NCI-H526 (cell line): ENCODE measurements around the gene QRFP.

Experiments used
- DNase-seq, 2 experiments: peaks; one replicate each; lab custom pipeline; 2025; lab: John Stamatoyannopoulos, UW

QRFP gene, protein sequence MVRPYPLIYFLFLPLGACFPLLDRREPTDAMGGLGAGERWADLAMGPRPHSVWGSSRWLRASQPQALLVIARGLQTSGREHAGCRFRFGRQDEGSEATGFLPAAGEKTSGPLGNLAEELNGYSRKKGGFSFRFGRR

DNA sequence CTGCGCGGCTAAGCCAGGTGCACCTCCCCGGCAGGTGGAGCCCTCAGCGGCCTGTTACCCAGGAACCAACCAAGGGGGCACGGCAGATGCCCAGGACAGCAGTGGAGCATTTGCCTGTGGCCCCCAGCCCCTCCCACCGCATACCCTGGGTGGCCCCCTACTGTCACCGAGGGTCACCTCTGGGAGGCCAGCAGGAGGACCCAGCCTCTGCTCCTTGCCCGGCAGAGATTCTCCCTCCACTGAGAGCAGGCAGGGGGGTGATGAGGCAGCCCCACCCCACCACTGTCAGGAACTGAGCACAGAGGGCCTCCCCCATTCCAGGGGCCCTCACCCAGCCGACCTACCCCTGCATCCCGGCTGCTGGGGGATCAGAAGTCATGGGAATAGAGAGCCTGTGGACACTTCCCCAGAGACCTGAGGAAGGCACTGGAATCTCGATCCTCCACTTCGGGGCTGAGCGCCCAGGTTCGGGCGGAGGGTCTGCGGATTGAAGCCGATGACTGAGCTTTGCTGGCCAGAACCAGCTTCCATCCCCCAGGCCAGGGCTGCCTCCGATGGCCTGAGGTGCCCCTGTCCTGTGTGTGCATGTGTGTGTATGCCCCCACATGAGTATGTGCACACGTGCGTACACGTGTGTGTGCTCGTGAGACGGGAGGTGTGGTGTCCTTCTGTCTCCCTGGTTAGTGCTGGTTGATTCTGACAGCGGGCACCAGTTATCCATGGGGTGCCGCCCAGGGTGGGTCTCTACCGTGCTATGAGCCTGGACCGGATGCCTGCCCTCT lies at the start of gene QRFP:
Gene QRFP (minus strand): TSS at position 580 of the 782 bp plus-strand sequence. CDS start 2,974 bp downstream, outside the sequence.
- peak in 1 of 2 experiments; percentile 46 for DNase-seq

DNA sequence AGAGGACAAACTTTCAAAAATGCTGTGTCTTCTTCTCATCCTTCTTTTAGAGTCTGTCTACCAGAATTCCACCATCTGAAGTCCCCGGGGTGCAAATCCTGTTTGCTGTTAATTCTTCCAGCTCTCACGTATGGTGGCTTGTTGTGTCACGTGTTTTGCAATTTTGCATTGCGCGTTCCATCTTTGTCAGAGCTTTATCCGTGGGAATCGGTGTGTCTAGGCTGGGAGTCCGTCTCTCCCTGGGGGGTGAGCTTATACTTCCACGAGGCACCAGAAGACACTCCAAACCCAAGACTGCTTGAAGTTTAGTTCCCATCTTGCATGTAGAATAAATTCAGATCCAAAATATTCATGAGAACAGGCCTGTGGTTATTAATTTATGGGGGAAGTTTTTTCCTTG lies 48.6 kb upstream of the QRFP start:
- DNase-seq: no peak

DNA sequence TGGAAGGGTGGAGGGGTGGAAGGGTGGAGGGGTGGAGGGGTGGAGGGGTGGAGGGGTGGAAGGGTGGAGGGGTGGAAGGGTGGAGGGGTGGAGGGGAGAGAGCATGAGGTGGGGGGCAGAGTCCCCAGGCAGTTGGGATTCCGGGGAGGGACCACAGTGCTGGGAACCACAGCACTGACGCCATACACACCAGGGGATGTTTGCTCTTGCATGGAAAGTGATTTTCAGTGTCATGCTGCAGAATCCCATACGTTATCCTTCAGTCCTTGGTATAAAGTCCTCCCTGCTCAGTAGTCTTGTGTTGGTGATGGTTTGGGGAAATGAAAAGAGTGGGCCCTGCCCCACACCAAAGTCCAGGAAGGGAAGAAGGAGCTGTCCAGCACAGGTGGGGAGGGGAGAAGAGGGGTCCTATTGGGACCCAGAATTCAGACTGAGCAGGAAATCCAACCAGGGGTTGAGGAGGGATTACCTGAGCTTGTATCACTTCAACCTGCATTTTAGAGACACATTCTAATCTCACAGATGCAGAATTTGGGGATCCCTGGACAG lies 48.0 kb upstream of the QRFP start:
- DNase-seq: no peak

DNA sequence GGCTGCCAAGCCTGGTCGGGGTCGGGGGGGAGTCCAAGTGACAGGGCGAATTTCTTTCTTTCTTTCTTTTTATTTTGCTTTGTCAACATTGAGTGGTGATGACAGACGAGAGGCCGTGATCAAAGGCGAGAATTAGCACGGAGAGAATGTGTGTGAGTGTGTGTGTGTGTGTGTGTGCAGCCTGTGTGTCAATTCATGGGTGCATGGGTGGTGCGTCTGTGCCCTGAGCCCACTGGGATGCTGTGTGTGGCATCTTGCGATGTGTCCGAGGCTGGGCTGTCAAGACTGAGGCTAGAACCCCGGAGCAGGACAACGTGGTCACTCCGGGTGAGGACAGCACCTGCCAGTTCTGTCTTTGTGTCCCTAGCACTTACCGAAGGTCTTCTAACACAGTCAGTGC lies 47.2 kb upstream of the QRFP start:
- DNase-seq: no peak

DNA sequence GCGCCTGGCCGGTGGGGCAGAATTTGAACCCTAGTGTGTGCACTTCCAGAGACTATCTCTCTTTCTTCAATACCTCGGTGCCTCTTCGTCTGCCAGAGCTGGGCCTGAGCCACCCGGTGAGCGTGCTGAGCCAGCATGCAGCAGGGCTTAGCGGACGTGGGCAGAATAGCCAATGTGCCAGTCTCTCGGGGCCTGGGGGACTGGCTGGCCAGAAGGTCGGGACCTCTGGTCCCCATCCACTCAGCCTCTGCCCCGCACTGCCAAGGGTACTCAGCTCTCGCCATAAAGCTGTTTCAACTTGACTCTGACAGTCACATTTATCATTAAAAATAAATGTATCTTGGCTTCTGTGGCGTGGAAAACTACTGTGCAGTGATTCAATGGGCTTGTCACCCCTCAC lies 46.6 kb upstream of the QRFP start:
- DNase-seq: no peak

DNA sequence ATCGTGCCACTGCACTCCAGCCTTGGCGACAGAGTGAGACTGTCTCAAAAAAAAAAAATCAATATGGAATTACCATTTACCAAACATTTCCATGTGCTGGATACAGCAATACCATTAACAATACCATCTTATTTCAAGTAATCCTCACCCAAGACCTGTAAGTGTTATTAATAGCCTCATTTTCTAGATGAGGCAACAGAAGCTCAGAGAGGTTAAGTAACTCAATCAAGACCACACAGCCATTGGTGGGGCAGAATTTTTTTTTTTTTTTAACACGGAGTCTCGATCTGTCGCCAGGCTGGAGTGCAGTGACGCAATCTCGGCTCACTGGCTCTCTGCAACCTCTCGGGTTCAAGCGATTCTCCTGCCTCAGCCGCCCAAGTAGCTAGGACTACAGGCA lies 46.1 kb upstream of the QRFP start:
- DNase-seq: no peak

DNA sequence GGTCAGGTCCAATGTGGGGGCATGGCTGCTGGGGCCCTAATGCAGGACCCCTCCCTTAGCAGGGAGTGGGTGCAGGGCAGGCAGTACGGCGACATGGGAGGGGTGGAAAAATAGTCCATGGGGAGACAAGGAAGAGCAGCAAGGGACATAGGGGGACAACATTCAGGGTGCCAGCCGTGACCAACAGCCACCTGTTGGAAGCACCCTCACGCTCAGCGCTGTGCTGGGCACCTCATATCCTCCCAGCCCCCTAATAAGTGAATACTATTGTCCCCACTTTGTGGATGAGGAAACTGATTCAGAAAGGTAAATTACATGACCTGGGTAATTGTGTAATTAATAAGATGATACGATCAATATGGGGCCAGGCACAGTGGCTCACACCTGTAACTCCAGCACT lies 45.5 kb upstream of the QRFP start:
- DNase-seq: no peak

DNA sequence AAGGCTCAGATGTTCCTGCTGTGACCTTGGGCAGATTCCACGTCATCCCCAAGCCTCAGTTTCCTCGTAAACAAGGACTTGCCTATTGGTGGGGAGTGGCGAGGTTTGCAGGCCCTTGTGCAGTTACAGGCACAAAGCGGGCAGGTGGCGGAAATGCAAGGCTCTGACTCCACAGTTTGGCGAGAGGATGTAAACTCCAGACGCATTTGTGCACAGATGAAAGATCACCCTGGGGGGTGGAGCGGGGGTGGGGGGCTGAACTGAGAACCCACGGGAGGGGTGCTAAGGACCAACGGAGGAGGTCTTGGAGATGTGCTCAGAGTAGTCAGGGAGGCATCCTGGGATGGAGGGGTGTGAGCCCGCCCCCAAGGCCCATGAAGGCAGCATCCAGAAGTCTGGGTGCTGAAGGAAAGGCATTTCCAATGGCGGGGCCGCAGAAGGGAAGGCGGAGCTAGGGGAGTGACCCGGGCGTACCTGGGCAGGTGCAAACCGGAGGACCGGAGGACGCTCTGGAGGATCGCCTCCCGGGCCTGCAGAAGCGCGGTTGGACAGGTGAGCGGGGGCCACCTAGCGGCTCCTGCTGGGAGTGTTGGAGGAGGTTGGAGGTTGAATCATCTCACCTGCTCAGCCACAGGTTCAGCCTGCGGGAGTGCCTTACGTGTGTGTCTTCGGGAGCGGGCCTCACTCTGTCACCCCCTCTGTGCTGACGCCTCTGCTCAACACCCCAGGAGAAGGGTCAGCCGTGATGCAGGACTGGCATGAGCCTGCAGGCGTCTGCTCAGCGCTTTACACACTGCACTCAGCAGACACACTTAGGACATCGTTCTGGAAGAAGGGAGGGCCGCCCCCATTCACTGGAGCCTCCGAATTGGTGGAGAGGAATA lies 44.3 kb upstream of the QRFP start:
- DNase-seq: peak; percentile 64 to 91

DNA sequence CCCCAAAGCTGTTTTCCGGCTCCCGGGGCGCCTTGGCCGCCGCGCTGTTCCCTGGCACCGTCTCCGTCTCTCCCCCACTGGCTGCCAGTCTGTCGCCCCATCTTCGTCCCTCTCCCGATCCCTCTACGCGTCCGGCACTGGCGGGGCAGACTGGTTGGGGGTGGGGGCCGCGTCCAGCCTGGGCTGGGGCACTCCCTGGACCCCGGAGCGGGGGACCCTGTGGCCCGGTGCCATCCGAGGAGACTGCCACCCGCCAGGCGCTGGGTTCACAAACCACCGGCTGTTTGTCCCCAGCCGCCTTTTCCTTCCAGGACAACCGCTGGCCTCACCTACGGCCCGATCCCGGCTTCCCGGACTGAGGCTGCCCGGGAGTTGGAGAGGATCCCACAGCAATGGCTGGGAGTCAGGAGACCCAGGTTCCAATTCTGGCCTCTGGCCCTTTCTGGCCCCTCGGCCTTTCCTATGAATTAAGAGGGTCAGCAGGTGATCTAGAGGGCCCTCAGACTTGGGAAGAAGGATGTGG lies 43.5 kb upstream of the QRFP start:
- peak in 1 of 2 experiments; percentile 32 for DNase-seq

DNA sequence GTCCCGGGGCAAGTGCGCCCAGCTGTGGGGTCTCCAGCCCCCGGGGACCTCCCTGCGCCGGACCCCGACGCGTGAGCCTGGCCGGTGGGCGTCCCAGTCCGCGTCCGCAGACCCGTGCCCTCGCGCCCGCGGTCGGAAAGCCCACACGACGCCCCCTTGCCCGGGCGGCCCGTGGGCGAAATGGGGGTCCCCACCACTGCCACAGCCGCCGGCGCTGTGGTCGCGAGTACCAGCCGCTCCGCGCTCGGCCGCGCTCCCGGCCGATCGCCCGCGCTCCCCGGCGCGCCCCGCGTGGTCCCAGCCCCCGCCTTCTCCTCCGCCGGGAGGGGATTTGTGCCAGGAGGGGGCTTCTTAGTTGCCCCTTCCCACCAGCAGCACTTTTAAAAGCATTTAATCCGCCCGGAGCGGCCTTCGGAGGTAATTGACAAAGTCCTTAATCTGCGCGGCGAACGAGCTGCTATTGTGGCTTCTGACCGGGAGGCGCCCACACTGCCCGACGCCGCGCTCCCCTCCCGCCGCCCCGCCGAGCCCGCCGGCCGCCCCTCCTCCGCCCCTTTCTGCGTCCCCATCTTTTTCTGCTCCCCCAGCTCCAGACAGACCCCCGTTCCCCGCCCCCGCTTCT lies 42.9 kb upstream of the QRFP start:
- DNase-seq: peak in 1 of 2 experiments; percentile 15

DNA sequence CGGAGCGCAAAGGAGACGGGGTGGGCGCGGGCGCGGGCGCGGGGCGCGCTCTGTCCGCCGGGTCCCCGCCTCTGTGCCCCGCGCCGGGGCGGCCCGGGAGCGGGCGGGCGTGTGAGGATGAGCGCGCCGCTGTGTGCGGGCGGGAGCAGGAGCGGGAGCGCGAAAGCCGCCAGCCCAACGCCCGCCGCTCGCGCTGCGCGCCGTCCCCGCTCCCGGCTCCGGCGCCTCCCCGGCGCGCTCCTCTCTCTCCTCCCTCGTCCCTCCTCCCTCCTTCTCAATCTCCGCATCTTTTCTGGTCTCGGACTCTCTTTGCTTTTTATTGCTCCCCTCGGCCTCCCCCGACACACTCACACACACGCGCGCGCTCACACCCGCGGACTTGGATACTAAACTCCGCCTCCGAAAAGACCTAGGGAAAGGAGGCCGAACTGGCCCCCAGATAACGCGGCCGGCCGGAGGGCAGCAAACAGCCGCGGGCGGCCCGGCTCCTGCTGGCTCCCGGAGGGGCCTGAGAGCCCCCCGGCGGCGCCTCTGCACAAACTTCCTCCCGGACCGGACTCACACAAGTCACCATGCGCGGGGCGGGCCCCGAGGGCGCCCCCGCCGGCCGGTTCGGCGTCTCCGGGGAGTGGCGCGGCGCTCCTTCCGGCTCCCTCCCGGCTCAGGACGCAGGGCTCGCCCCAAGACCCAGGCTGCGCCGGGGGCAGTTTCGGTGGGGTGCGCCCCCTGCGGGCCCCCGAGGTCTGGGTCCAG lies 42.2 kb upstream of the QRFP start, which contains the start of gene FIBCD1:
Gene FIBCD1 (minus strand): TSS at position 596 of the 753 bp plus-strand sequence. CDS start 640 bp downstream, outside the sequence.
- DNase-seq: peak in 1 of 2 experiments; percentile 31

DNA sequence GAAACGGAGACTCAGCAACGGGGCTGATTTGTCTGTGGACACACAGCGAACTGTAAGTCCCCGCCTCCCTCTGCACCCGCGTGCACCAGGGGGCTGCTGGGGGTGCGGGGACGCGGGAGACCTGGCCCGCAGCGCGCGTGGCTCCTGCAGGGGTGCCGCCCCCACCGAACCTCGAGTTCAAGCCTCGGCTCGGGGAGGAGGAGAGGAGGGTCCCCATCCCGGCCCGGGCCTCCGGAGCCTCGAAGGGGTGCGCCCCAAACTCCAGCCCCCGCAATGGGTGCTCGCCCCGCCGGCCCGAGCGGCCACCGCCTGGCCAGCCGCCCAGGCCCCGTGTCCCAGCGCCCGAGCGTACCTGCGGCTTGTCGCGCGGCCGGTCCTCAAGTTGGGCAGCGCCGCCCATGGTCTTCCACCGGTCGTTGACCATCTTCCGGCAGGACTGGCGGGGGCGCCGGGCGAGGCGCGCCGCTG lies 41.6 kb upstream of the QRFP start:
- DNase-seq: no peak

DNA sequence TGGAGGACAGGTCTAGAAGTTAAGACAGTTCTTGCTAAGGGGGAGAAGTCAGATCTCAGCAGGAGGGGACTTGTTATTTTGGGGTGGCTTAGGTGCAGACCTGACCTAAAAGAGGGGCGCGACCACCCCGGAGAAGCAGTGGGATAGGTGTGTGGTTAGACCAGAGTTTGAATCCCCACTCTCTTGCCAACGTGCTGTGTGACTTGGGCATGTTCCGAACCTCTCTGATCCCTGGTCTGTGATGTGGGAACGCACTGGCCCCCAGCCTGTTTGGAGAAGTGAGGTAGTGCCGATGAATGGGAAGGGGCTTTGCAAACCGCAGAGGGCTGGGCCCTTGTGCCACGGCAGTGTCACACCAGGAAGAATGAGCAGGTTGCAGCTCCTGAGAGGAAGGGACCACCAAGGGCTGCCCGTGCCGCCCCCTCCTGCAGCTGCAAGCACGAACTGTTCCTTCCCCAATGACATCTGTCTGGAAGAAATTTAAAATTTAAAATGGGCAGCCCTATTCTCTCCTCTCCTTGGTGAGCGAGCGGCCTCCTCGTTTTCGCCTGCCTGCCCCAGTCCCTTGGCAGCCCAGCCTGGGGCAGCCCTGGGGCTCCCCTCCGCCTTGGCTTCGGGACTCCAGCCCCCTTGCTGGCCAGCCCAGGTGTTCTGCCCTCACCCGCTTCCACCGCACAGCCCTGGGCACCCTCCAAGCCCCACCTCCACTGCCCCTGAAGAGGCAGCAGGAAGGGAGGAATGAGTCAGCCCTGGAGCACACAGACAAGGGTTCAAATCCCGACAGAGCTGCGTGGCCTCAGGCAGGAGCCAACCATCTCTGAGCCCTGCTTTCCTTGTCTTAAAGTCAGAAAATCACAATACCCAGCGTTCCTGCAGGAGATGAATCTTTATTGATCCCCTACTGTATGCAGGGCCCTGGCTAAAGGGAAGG lies 40.8 kb upstream of the QRFP start:
- no peak for DNase-seq

DNA sequence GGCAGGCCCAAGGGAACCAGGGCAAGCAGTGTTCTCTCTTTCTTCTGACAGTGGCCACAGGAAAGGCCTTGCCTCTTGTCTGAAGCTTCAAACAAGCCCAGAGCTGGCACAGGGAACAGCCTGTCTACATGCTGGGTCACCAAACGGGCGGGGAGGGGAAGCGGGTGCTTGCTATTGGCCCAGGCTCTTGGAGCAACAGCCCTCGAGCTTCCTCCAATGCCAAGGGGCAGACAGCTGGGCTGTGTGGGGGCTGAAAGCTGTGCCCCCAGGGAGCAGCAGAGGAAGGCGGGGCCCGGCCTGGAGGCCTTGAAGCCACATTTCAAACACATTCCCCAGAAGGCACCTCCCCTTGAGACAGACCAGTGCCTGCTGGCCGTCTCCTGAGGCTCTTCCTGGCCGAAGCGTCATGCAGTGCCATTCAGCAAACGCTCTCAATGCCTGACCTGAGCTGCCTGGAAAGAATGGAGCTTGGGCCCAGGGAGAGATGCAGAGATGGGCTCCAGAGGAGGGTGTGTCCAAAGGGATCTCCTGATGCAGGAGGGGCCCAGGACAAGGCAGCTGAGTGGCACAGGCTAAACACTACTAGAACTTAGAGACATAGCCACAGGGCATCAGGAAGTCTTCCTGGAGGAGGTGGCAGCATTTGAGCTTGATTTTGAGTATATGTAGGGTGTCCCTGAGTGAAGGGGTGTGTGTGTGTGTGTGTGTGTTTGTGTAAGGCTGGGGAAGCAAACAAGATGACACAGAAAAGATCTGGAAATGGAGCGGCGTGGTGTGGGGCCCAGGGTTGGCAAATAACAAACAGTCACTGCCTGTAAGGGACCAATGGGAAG lies 39.9 kb upstream of the QRFP start:
- DNase-seq: peak in 1 of 2 experiments; percentile 32

DNA sequence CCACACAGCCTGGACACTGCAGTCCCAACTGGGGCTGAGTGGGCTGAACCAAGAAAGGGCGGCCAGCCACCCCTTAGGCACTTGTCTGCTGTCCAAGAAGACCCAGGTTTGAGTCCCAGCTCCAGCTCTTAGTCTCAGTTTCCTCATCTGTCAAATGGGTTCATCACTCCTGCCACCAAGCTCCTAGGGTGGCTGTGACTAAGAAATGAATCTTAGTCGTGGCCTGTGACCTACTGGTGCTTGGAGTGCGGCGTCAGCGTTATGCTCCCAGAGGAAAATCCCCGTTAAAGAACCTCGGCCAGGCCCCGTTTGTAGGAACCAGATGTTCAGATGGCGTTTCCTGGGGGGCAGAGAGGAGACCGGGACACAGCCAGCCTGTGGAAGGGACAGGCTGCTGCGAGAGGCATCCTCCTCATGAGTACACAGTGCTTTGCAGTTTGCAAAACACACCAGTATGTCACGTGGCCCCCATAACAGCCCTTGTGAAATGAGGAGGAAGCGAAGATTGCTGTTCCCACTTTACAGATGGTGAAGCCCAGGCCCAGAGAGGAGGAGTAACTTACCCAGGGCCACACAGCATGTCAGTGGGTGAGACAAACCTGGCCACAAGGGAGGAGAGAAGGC lies 39.1 kb upstream of the QRFP start:
- DNase-seq: no peak

DNA sequence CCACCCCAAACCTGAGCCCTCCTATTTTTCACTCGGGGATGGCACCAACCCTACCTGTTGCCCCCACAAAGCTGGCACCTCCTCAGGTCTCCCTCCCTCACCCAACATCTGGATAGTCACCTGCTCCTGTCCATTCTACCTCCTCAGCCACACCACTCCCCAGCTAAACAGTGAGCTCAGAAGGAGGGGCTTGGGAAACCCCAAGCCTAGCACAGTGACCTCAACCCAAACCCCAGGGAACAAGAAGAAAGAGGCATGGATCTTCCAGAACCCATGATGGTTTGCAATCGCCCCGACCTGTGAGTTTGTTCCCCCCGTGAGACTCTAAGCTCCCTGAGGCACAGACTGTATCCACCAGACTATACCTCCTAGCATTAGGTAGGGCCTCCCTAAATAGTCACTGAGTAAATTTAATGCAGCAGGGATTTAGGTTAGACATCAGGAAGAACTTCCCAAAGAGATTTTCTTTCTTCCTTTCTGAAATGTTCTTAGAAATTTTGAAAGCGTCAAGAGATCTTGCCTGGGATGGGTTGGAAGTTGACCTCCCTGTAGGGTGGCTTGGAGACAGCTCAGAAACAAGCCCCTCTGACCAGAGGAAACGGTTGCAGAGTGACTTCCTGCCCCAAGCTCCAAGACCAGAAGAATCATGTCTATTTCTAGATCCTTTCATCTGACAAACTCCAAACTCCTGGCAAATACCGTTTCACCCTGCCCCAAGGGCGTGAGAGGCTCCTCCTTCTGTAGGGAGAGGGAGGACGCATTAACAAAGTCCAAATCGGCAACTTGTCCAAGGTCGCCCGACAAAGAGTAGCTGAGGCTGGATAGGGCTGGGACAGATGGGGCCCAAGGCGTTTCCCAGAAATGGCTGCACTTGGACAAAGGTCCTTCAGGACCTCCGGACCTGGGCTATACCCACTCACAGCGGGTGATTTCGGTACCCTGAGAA lies 38.4 kb upstream of the QRFP start:
- no peak for DNase-seq

DNA sequence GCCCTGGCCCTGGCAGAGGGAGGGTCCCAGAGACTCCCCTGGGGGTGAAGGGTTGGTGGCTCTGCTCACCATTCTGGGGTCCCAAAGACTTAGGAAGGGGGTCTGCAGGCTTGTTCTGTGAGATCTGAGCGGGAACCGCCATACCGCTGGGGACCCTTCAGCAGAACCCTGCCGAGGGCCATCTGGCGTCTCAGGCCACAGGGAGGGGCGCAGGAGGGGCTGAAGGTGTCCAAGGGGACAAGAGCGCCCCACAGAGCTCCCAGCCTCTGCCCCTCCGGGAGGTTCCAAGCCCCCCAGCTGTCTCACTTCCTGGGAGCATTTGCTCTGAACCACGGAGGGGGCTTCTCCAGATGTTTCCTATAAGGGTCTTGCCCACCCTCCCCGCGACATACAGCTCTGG lies 37.6 kb upstream of the QRFP start:
- DNase-seq: no peak
